H9 (cell line): ENCODE data around the gene KY. TPM values are rescaled to one million over a fixed set of nuclear protein-coding genes. Genes with fewer than 3 reads are reported as not detected.

Experiments used
- DNase-seq: peaks from one replicate; pipeline ENCODE4 v3.0.0-alpha.2; 2017
- H2AFZ ChIP-seq: one replicate; pipeline ENCODE4 v1.6.1; 2013; ENCODE audit warnings: mild to moderate bottlenecking, low read length, control low read depth, moderate library complexity
- H2AK5ac ChIP-seq: 2 replicates; pipeline ENCODE4 v1.6.1; 2013; ENCODE audit warnings: low read length, control low read depth, mixed read lengths; ENCODE audit not compliant: insufficient read length
- H2BK120ac ChIP-seq: one replicate; pipeline ENCODE4 v1.6.1; 2013; ENCODE audit warnings: low read depth, mild to moderate bottlenecking, low read length, control low read depth, inconsistent platforms; ENCODE audit not compliant: poor library complexity, severe bottlenecking
- H2BK12ac ChIP-seq: 2 replicates; pipeline ENCODE4 v1.6.1; 2013; ENCODE audit warnings: low read length, control low read depth, mixed read lengths, low read depth; ENCODE audit not compliant: insufficient read length
- H2BK15ac ChIP-seq: 2 replicates; pipeline ENCODE4 v1.6.1; 2013; ENCODE audit warnings: low read depth, low read length, control low read depth
- H2BK20ac ChIP-seq: one replicate; pipeline ENCODE4 v1.6.1; 2013; ENCODE audit warnings: low read depth, mild to moderate bottlenecking, low read length, control low read depth, inconsistent platforms; ENCODE audit not compliant: poor library complexity, severe bottlenecking
- H2BK5ac ChIP-seq: 2 replicates; pipeline ENCODE4 v1.6.1; 2013; ENCODE audit warnings: low read length, control low read depth, mixed read lengths; ENCODE audit not compliant: insufficient read length
- H3K14ac ChIP-seq: 2 replicates; pipeline ENCODE4 v1.6.1; 2013; ENCODE audit warnings: low read length, control low read depth; ENCODE audit not compliant: insufficient read depth
- H3K18ac ChIP-seq: 2 replicates; pipeline ENCODE4 v1.6.1; 2013; ENCODE audit warnings: low read depth, mild to moderate bottlenecking, mixed read lengths, low read length, control low read depth; ENCODE audit not compliant: insufficient read length
- H3K23ac ChIP-seq: 2 replicates; pipeline ENCODE4 v1.6.1; 2013; ENCODE audit warnings: low read length, control low read depth, mixed read lengths, low read depth; ENCODE audit not compliant: insufficient read length
- H3K23me2 ChIP-seq: 2 replicates; pipeline ENCODE4 v1.6.1; 2013; ENCODE audit warnings: low read depth, mild to moderate bottlenecking, mixed read lengths, low read length, control low read depth; ENCODE audit not compliant: insufficient read length, poor library complexity, severe bottlenecking
- H3K27ac ChIP-seq: 2 replicates; pipeline ENCODE4 v1.5.1; 2013; ENCODE audit warnings: low read length, control low read depth, mixed read lengths, low read depth; ENCODE audit not compliant: insufficient read length
- H3K27me3 ChIP-seq: 2 replicates; pipeline ENCODE4 v1.6.1; 2013; ENCODE audit warnings: low read length, control low read depth, inconsistent platforms; ENCODE audit not compliant: insufficient read depth
- H3K4ac ChIP-seq: 2 replicates; pipeline ENCODE4 v1.6.1; 2013; ENCODE audit warnings: low read depth, mild to moderate bottlenecking, control low read depth, inconsistent platforms, low read length, moderate library complexity
- H3K4me1 ChIP-seq: 2 replicates; pipeline ENCODE4 v1.6.1; 2013; ENCODE audit warnings: low read length, control low read depth, inconsistent platforms; ENCODE audit not compliant: insufficient read depth
- H3K4me2 ChIP-seq: 2 replicates; pipeline ENCODE4 v1.6.1; 2013; ENCODE audit warnings: low read length, control low read depth, mixed read lengths; ENCODE audit not compliant: insufficient read length, insufficient read depth
- H3K56ac ChIP-seq: 2 replicates; pipeline ENCODE4 v1.6.1; 2013; ENCODE audit warnings: low read depth, mild to moderate bottlenecking, mixed read lengths, low read length, control low read depth; ENCODE audit not compliant: insufficient read length
- H3K79me1 ChIP-seq: 2 replicates; pipeline ENCODE4 v1.6.1; 2013; ENCODE audit warnings: low read depth, mild to moderate bottlenecking, moderate library complexity, low read length, control low read depth, inconsistent platforms; ENCODE audit not compliant: insufficient read depth, poor library complexity, severe bottlenecking
- H3K79me2 ChIP-seq: 2 replicates; pipeline ENCODE4 v1.6.1; 2013; ENCODE audit warnings: low read length, control low read depth, inconsistent platforms; ENCODE audit not compliant: insufficient read depth
- H3K9ac ChIP-seq: 2 replicates; pipeline ENCODE4 v1.6.1; 2013; ENCODE audit warnings: low read length, control low read depth, mixed read lengths; ENCODE audit not compliant: insufficient read length; ENCODE audit errors: extremely low read depth
- H3K9me3 ChIP-seq: one replicate; pipeline ENCODE4 v1.6.1; 2013; ENCODE audit warnings: low read depth, low read length, inconsistent platforms; ENCODE audit not compliant: control insufficient read depth
- H3T11ph ChIP-seq: one replicate; pipeline ENCODE4 v1.6.1; 2013; ENCODE audit warnings: mild to moderate bottlenecking, low read length, control low read depth, inconsistent platforms
- H4K20me1 ChIP-seq: one replicate; pipeline ENCODE4 v1.6.1; 2013; ENCODE audit not compliant: control insufficient read depth, insufficient read length, insufficient read depth
- H4K5ac ChIP-seq: 2 replicates; pipeline ENCODE4 v1.6.1; 2013; ENCODE audit warnings: low read depth, mild to moderate bottlenecking, mixed read lengths, low read length, control low read depth; ENCODE audit not compliant: insufficient read length
- H4K8ac ChIP-seq: replicated peaks from 2 replicates; pipeline ENCODE4 v1.6.1; 2013; ENCODE audit warnings: low read length, control low read depth, mixed read lengths, low read depth; ENCODE audit not compliant: insufficient read length
- H4K91ac ChIP-seq: 2 replicates; pipeline ENCODE4 v1.6.1; 2013; ENCODE audit warnings: low read depth, mild to moderate bottlenecking, moderate library complexity, mixed read lengths, low read length, control low read depth; ENCODE audit not compliant: insufficient read length
- H3K27ac Mint-ChIP-seq, 3 experiments: 2 replicates in 2 of 3; 3 replicates in 1 of 3; pipeline ENCODE4 v1.8.0; 2020 to 2021; ENCODE audit warnings: mixed read lengths in 3 of 3, mild to moderate bottlenecking in 1 of 3, moderate library complexity in 1 of 3
- H3K27me3 Mint-ChIP-seq: 2 replicates; pipeline ENCODE4 v1.8.0; 2021; ENCODE audit warnings: low read depth, mild to moderate bottlenecking, moderate library complexity, mixed read lengths
- H3K36me3 Mint-ChIP-seq, 3 experiments: 2 replicates in 2 of 3; 3 replicates in 1 of 3; pipeline ENCODE4 v1.8.0; 2020 to 2021; ENCODE audit warnings: low read depth in 3 of 3, mixed read lengths in 3 of 3; ENCODE audit not compliant: insufficient read depth in 1 of 3
- H3K4me1 Mint-ChIP-seq, 2 experiments: 2 replicates each; pipeline ENCODE4 v1.8.0; 2020; ENCODE audit warnings: mixed read lengths in 2 of 2
- H3K4me3 Mint-ChIP-seq, 2 experiments: 2 replicates in 1 of 2; 3 replicates in 1 of 2; pipeline ENCODE4 v1.8.0; 2020 to 2021; ENCODE audit warnings: mild to moderate bottlenecking in 2 of 2, mixed read lengths in 2 of 2, moderate library complexity in 1 of 2
- H3K9me3 Mint-ChIP-seq, 2 experiments: 2 replicates in 1 of 2; 3 replicates in 1 of 2; pipeline ENCODE4 v1.8.0; 2020; ENCODE audit warnings: mild to moderate bottlenecking in 2 of 2, mixed read lengths in 2 of 2, moderate library complexity in 1 of 2
- CTCF ChIP-seq: fragments of 200-600 bp; sonication (generic); conservative IDR thresholded peaks from 3 replicates; pipeline ENCODE4 v1.8.0; 2021; ENCODE audit warnings: antibody characterized with exemption, mild to moderate bottlenecking
- WGBS: extraction: QIAGEN DNeasy Blood & Tissue Kit; methylation state at CpG from one replicate; pipeline ENCODE4 v1.1.7; 2013; ENCODE audit warnings: missing lambda C conversion rate, low lambda C conversion rate, mixed read lengths; ENCODE audit not compliant: insufficient read length; ENCODE audit errors: extremely low coverage; 5-methylcytosine and 5-hydroxymethylcytosine counted together
- total RNA-seq: library from RNA; stranded (reverse); gene quantifications from 2 replicates; pipeline ENCODE4 v1.2.1, GENCODE V29; 2021

The KY gene
- total RNA-seq, 1 experiment from 2014 or later, result not detected

- peaks cover 42% of the 10 kb centered on the region for H3K27me3 Mint-ChIP-seq
- H3K27ac Mint-ChIP-seq, result no peak overlapping the region
- Histone ChIP-seq H2BK12ac (no peak overlapping the region), H2BK15ac (no peak overlapping the region), H3K14ac (no peak overlapping the region), H3K56ac (no peak overlapping the region), H3K23ac (no peak overlapping the region), H4K8ac (no peak overlapping the region), H2AFZ (no peak overlapping the region), H3K27me3 (no peaks in the 10 kb centered on the region; the same call in 1 of the 2 replicates), H2BK5ac (no peak overlapping the region), H2AK5ac (no peak overlapping the region), H4K20me1 (peaks cover 2% of the 10 kb centered on the region), H3K9me3 (no peaks in the 10 kb centered on the region), H3K4me1 (no peaks in the 10 kb centered on the region), H3K79me1 (no peaks in the 10 kb centered on the region), H3K23me2 (no peaks in the 10 kb centered on the region), H3K4ac (no peak overlapping the region), H3K79me2 (no peaks in the 10 kb centered on the region), H3K27ac (no peak overlapping the region), H3K9ac (no peak overlapping the region), H3K4me2 (no peak overlapping the region), H4K5ac (no peak overlapping the region), H3K18ac (no peak overlapping the region), H2BK20ac (no peak overlapping the region), H4K91ac (no peak overlapping the region), H2BK120ac (no peak overlapping the region), H3T11ph (no peak overlapping the region)
- H3K9me3 Mint-ChIP-seq, result no peaks in the 10 kb centered on the region
- H3K4me3 Mint-ChIP-seq, result no peak overlapping the region
- no peaks in the 10 kb centered on the region for H3K36me3 Mint-ChIP-seq
- H3K4me1 Mint-ChIP-seq, result peaks cover 11 to 16% of the 10 kb centered on the region in 2 experiments
- WGBS, result no CpG with 5 or more reads among the region's 10 CpGs
- no peak for DNase-seq
- no peak for TF ChIP-seq CTCF
Observed at GRCh38 chr3:134598763-134599545, 51.9 kb downstream of the KY start.
